ENCODE results near the gene FYTTD1. TPM values are rescaled to one million over a fixed set of nuclear protein-coding genes. Genes with fewer than 3 reads are reported as not detected.

Gene FYTTD1
- total RNA-seq, 4 donors from 2014 or later: 57.7 to 111 (median 85.6) TPM

GRCh38 chr3:197802779-197803459 lies 53.2 kb downstream of the FYTTD1 start:
- DNase-seq (ENCODE audit: extremely low spot score): no peak
- no peaks in the 10 kb centered on the region for H3K27me3 ChIP-seq
- H3K36me3 ChIP-seq: no peaks in the 10 kb centered on the region
- no peak overlapping the region for H3K27ac ChIP-seq (replicated peaks in 1 of 4)
- H3K4me3 ChIP-seq: no peak overlapping the region
- H3K4me1 ChIP-seq: peaks cover 28 to 62% (median 51%) of the 10 kb centered on the region in 4 donors
- 97% methylated on average over 3 of the region's 3 CpGs for WGBS
- H3K9me3 ChIP-seq: no peaks in the 10 kb centered on the region
- intact Hi-C loops (cut with DNase I): no loop called here
- no peak for TF ChIP-seq EP300 (IDR thresholded peaks at IDR 0.05)

DNA sequence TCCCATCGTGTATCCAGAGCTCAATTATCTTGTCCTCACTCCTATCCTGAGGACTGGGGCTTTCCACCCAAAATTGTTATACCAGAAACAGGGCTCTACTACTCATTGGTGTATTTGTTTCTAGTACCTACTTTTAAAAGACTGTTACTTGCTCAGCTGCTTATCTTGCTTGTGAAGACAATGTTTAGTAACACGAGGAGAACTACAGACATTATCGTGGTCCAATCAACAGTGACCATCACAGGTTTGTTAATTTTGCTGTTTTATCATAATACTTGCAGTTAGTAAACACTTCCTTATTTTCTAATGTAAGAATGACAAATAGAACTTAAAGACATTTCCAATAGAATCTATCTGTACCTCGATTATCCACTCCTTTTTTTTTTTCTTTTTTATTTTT lies 54.8 kb downstream of the FYTTD1 start:
- intact Hi-C loops (cut with DNase I): no loop called here
- Histone ChIP-seq H3K4me3 (no peak overlapping the region), H3K9me3 (no peaks in the 10 kb centered on the region), H3K27ac (replicated peaks in 1 of 4) (no peak overlapping the region), H3K36me3 (no peaks in the 10 kb centered on the region), H3K4me1 (peaks cover 34 to 62% (median 51%) of the 10 kb centered on the region in 4 donors), H3K27me3 (no peaks in the 10 kb centered on the region)
- TF ChIP-seq POLR2A (IDR thresholded peaks at IDR 0.05; ENCODE audit: low read depth) (no peak), EP300 (IDR thresholded peaks at IDR 0.05) (no peak), POLR2AphosphoS5 (IDR thresholded peaks at IDR 0.05) (no peak)
- TF ChIP-seq, protein P1, sequence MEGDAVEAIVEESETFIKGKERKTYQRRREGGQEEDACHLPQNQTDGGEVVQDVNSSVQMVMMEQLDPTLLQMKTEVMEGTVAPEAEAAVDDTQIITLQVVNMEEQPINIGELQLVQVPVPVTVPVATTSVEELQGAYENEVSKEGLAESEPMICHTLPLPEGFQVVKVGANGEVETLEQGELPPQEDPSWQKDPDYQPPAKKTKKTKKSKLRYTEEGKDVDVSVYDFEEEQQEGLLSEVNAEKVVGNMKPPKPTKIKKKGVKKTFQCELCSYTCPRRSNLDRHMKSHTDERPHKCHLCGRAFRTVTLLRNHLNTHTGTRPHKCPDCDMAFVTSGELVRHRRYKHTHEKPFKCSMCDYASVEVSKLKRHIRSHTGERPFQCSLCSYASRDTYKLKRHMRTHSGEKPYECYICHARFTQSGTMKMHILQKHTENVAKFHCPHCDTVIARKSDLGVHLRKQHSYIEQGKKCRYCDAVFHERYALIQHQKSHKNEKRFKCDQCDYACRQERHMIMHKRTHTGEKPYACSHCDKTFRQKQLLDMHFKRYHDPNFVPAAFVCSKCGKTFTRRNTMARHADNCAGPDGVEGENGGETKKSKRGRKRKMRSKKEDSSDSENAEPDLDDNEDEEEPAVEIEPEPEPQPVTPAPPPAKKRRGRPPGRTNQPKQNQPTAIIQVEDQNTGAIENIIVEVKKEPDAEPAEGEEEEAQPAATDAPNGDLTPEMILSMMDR (IDR thresholded peaks at IDR 0.05): no peak
- WGBS: 82% methylated on average over 4 of the region's 4 CpGs
- DNase-seq (ENCODE audit: extremely low spot score): no peak

DNA sequence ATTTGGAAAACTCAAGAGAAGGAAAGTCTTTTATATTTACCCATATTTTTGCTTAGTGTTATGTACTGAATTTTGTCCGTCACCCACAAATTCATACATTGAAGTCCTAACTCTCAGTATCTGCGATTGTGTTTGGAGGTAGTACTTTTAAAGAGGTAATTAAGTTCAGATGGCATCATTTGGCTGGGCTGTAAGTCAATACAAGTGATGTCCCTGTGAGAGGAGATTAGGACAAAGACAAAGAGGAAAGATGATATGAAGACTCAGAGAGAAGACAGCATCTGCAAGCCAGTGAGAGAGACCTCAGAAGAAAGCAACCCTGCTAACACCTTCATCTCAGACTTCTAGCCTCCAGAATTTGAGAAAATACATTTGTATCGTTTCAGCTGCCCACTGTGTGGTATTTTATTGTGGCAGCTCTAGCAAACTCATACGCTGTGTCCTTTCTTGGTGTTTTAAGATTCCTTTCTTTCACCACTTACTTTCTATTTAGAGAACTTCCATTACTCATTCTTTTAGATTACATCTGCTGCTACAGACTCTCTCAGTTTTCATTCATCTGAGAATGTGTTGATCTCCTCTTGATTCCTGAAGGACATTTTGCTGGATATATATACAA lies 58.4 kb downstream of the FYTTD1 start:
- 64% methylated on average over 4 of the region's 4 CpGs for whole genome bisulfite sequencing
- Histone ChIP-seq H3K36me3 (no peaks in the 10 kb centered on the region), H3K4me1 (peaks cover 29 to 65% (median 49%) of the 10 kb centered on the region in 4 donors), H3K4me3 (no peak overlapping the region), H3K27me3 (no peaks in the 10 kb centered on the region), H3K9me3 (no peaks in the 10 kb centered on the region), H3K27ac (replicated peaks in 1 of 4) (peak overlapping the region; percentile 72 to 76 (median 72))
- TF ChIP-seq, protein P1 (IDR thresholded peaks at IDR 0.05): no peak
- no peak for TF ChIP-seq POLR2AphosphoS5 (IDR thresholded peaks at IDR 0.05)
- no peak for TF ChIP-seq EP300 (IDR thresholded peaks at IDR 0.05)
- TF ChIP-seq POLR2A (IDR thresholded peaks at IDR 0.05; ENCODE audit: low read depth): no peak
- DNase-seq (ENCODE audit: extremely low spot score): no peak
- intact Hi-C loops (cut with DNase I): no loop called here

DNA sequence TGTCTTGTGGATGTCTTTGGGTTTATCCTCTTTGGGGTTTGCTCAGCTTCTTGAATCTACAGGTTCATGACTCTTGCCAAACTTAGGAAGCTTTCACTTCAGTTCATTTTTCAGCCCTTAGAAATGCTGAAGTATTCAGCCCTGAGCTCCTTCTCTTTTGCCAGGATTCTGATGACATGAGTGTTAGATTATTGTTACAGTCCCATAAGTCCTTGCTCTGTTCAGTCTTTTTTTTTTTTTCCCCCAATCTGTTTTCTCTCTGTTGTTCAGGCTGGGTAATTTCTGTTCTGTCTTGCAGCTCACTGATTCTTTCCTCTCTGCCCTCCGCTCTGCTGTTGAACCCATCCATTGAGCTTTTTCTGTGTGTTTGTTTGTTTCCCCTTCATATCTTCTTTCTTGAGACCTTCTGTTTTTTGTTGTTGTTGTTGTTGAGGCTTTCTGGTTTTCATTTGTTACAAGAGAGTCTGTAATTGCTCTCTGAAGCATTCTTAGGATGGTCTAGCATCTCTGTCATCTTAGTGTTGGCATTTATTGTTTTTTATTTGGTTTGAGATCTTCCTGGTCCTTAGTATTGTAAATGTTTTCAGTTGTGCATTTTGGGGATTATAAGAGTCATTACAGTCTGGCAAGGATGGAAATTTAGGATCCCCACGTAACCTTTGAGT lies 59.8 kb downstream of the FYTTD1 start:
- peaks cover 29 to 51% (median 41%) of the 10 kb centered on the region in 4 donors for H3K4me1 ChIP-seq
- peak overlapping the region in 1 of 4 donors; percentile 11 for H3K4me3 ChIP-seq
- WGBS: 34% methylated on average over 2 of the region's 2 CpGs
- DNase-seq (ENCODE audit: extremely low spot score): no peak
- no peaks in the 10 kb centered on the region for H3K27me3 ChIP-seq
- peak overlapping the region; percentile 72 to 76 (median 72) for H3K27ac ChIP-seq (replicated peaks in 1 of 4)
- intact Hi-C loops (cut with DNase I): no loop called here
- H3K36me3 ChIP-seq: no peaks in the 10 kb centered on the region
- TF ChIP-seq POLR2A (IDR thresholded peaks at IDR 0.05; ENCODE audit: low read depth) (no peak), EP300 (IDR thresholded peaks at IDR 0.05) (no peak), POLR2AphosphoS5 (IDR thresholded peaks at IDR 0.05) (no peak)
- TF ChIP-seq, protein P1 (IDR thresholded peaks at IDR 0.05): no peak
- H3K9me3 ChIP-seq: no peaks in the 10 kb centered on the region

GRCh38 chr3:197810901-197811300 lies 61.2 kb downstream of the FYTTD1 start:
- DNase-seq (ENCODE audit: extremely low spot score): no peak
- peak overlapping the region; percentile 72 to 76 (median 72) for H3K27ac ChIP-seq (replicated peaks in 1 of 4)
- no peaks in the 10 kb centered on the region for H3K36me3 ChIP-seq
- intact Hi-C loops (cut with DNase I): no loop called here
- WGBS: 85% methylated on average over 6 of the region's 6 CpGs
- TF ChIP-seq, protein P1 (IDR thresholded peaks at IDR 0.05): no peak
- no peak for TF ChIP-seq POLR2A (IDR thresholded peaks at IDR 0.05; ENCODE audit: low read depth)
- TF ChIP-seq EP300 (IDR thresholded peaks at IDR 0.05): no peak
- TF ChIP-seq POLR2AphosphoS5 (IDR thresholded peaks at IDR 0.05): no peak
- H3K27me3 ChIP-seq: no peaks in the 10 kb centered on the region
- H3K4me3 ChIP-seq: no peak overlapping the region
- H3K9me3 ChIP-seq: no peaks in the 10 kb centered on the region
- H3K4me1 ChIP-seq: peaks cover 29 to 58% (median 44%) of the 10 kb centered on the region in 4 donors
